K562 (cell line): ENCODE data around the gene ARMC6. TPM values are rescaled to one million over a fixed set of nuclear protein-coding genes. Genes with fewer than 3 reads are reported as not detected.

Experiments used
- ATAC-seq: fragments of 200-7000 bp; cut with Tn5 transposase; 3 replicates; pipeline ENCODE4 v1.9.1; 2020; ENCODE audit warnings: moderate library complexity
- BruUV-seq: library from RNA; stranded (reverse); fragments of 400-500 nt; replicated peaks from 2 replicates; lab custom pipeline; 2021; lab: Mats Ljungman, UMichigan
- CTCF ChIA-PET: fragments of 300-600 bp; formaldehyde crosslinking; extraction: SDS; loops from one replicate; lab custom pipeline; 2021; ENCODE audit warnings: low intra/inter-chr PET ratio; lab: Yijun Ruan, JAX
- POLR2A ChIA-PET: fragments of 300-600, 350-650 bp; sonication (Branson Sonifier 250); formaldehyde crosslinking; extraction: SDS; loops from one replicate; lab custom pipeline; 2021; ENCODE audit warnings: antibody characterized with exemption, inconsistent platforms; lab: Yijun Ruan, JAX
- DNase-seq, 4 experiments: peaks; one replicate each; pipeline versions ENCODE4 v3.0.0 to v3.0.0-alpha.2; 2011 to 2018; ENCODE audit warnings: low spot score in 3 of 4, mixed read lengths in 3 of 4; ENCODE audit errors: extremely low read depth in 1 of 4
- FAIRE-seq: peaks from 2 replicates; lab custom pipeline; 2011; peaks lifted over from hg19 to GRCh38; lab: Jason Lieb, UNC
- H2AFZ ChIP-seq: 2 replicates; pipeline ENCODE4 v1.6.0; 2011; ENCODE audit warnings: low read depth, low read length, control low read depth, inconsistent platforms
- H3K27ac ChIP-seq: fragments of 200-600 bp; 3 replicates; pipeline ENCODE4 v1.8.0; 2011; ENCODE audit warnings: low read depth, mild to moderate bottlenecking, control low read depth, inconsistent platforms, low read length, moderate library complexity, mixed read lengths; ENCODE audit errors: extremely low read depth
- H3K27me3 ChIP-seq, 2 experiments: fragments of 300-600 bp in 1 of 2; 2 replicates in 1 of 2; 3 replicates in 1 of 2; pipeline versions ENCODE4 v1.6.0 to v1.8.0; 2011; ENCODE audit warnings: inconsistent platforms in 2 of 2, low read length in 2 of 2, mild to moderate bottlenecking in 1 of 2, mixed read lengths in 1 of 2, moderate library complexity in 1 of 2; ENCODE audit not compliant: control insufficient read depth in 2 of 2, insufficient read depth in 2 of 2
- H3K36me3 ChIP-seq: fragments of 300-600 bp; 3 replicates; pipeline ENCODE4 v1.8.0; 2011; ENCODE audit warnings: mild to moderate bottlenecking, low read length, inconsistent platforms; ENCODE audit not compliant: control insufficient read depth, insufficient read depth
- H3K4me1 ChIP-seq, 2 experiments: fragments of 200-600 bp in 1 of 2; replicated peaks in 1 of 2; 2 replicates in 1 of 2; 3 replicates in 1 of 2; pipeline versions ENCODE4 v1.5.1 to v1.8.0; 2011; ENCODE audit warnings: inconsistent platforms in 2 of 2, low read length in 2 of 2, mild to moderate bottlenecking in 1 of 2, mixed read lengths in 1 of 2, moderate library complexity in 1 of 2; ENCODE audit not compliant: control insufficient read depth in 2 of 2, insufficient read depth in 2 of 2
- H3K4me2 ChIP-seq: 2 replicates; pipeline ENCODE4 v1.6.1; 2011; ENCODE audit warnings: low read length, control low read depth, inconsistent platforms, mixed read lengths; ENCODE audit not compliant: insufficient read depth
- H3K4me3 ChIP-seq: fragments of 200-600 bp; sonication (generic), shearing (Covaris generic); 2 replicates; pipeline ENCODE4 v1.5.1; 2016; ENCODE audit warnings: control low read depth, inconsistent platforms
- H3K79me2 ChIP-seq: fragments of 200-600 bp; 3 replicates; pipeline ENCODE4 v1.8.0; 2011; ENCODE audit warnings: low read length, inconsistent platforms; ENCODE audit not compliant: control insufficient read depth, insufficient read depth
- H3K9ac ChIP-seq, 2 experiments: 2 replicates each; pipeline versions ENCODE4 v1.6.0 to v1.6.1; 2011; ENCODE audit warnings: low read depth in 2 of 2, low read length in 2 of 2, control low read depth in 1 of 2, inconsistent platforms in 1 of 2, mild to moderate bottlenecking in 1 of 2, mixed read lengths in 1 of 2; ENCODE audit not compliant: insufficient read depth in 1 of 2
- H3K9me1 ChIP-seq: one replicate; pipeline ENCODE4 v1.6.0; 2011; ENCODE audit warnings: inconsistent platforms, mild to moderate bottlenecking, low read length, moderate library complexity; ENCODE audit not compliant: control insufficient read depth, insufficient read depth
- H3K9me3 ChIP-seq: replicated peaks from 2 replicates; pipeline ENCODE4 v1.5.1; 2011; ENCODE audit warnings: low read depth, low read length, inconsistent platforms; ENCODE audit not compliant: control insufficient read depth, insufficient read depth
- H4K20me1 ChIP-seq: replicated peaks from 2 replicates; pipeline ENCODE4 v1.6.1; 2011; ENCODE audit warnings: low read length, inconsistent platforms, mixed read lengths; ENCODE audit not compliant: control insufficient read depth, insufficient read depth
- ARID3B ChIP-seq: fragments of 250-450 bp; sonication (Bioruptor Pico); IDR thresholded peaks from 2 replicates; pipeline ENCODE4 v1.4.0; 2020; ENCODE audit warnings: borderline replicate concordance
- POLR2A ChIP-seq: fragments of 450-650 bp; conservative IDR thresholded peaks from 2 replicates; pipeline ENCODE4 v1.6.1; 2016
- POLR2G ChIP-seq: fragments of 200-400 bp; formaldehyde crosslinking; IDR thresholded peaks from 2 replicates; pipeline ENCODE4 v1.6.1; 2017; ENCODE audit warnings: low read depth, mild to moderate bottlenecking, antibody characterized with exemption, low read length, moderate library complexity
- TAF15 ChIP-seq: fragments of 200-400 bp; formaldehyde crosslinking; IDR thresholded peaks from 2 replicates; pipeline ENCODE4 v1.6.1; 2017; ENCODE audit warnings: mild to moderate bottlenecking, low read depth, low read length, moderate library complexity
- WGBS: fragments of 100-300 bp; shearing (Covaris generic); methylation state at CpG from one replicate; pipeline ENCODE4 v1.1.6; 2016; ENCODE audit warnings: low coverage, mixed read lengths; ENCODE audit not compliant: insufficient coverage; ENCODE audit errors: missing lambda C conversion rate; 5-methylcytosine and 5-hydroxymethylcytosine counted together
- in situ Hi-C: fragments of 300-500 bp; cut with MboI; formaldehyde crosslinking; loops from 4 replicates; pipeline ENCODE4 v1.15.0; 2018; ENCODE audit warnings: inconsistent platforms, mixed read lengths
- intact Hi-C: fragments of 100-400 bp; cut with micrococcal nuclease; formaldehyde crosslinking; loops from 2 replicates; pipeline ENCODE4 v1.14.2; 2022
- polyA plus RNA-seq, 8 experiments: library from polyadenylated mRNA; depleted of rRNA in 4 of 8; stranded (reverse) in 5 of 8; unstranded in 3 of 8; fragments of >200 nt; fragmentation: Nextera tagmentation in 2 of 8; fragmentation: Illumina TruSeq in 1 of 8; extraction: Ambion mirVana in 2 of 8; extraction: Trizol in 1 of 8; gene quantifications; 2 replicates each; pipeline versions ENCODE4 v1.2.1 to v1.2.3, GENCODE V29; 2011 to 2014; ENCODE audit warnings: inconsistent platforms in 1 of 8, missing spikeins in 1 of 8
- total RNA-seq, 7 experiments: library from RNA; depleted of rRNA in 6 of 7; stranded (reverse); fragments of >200 nt in 6 of 7; fragmentation: Illumina TruSeq in 2 of 7; extraction: Trizol in 2 of 7; gene quantifications; 2 replicates each; pipeline versions ENCODE4 v1.2.1 to v1.2.3, GENCODE V29; 2011 to 2021; ENCODE audit warnings: low replicate concordance in 1 of 7

ARMC6 gene
- total and polyA plus RNA-seq, 9 of the 15 experiments (the other 6 are each of a cell fraction or from before 2014, with no cell fraction given), result 2.1 to 93.4 (median 63.6) TPM

- H3K9me3 ChIP-seq, result no peaks in the 10 kb centered on the region
- intact Hi-C loops (loop anchor here (1.0 to 10.0 kb wide), 2 partner anchors 85 to 270 kb away; partner anchors contain the start of genes MAU2 and SUGP1), in situ Hi-C loops (no loop called here)
- H3K36me3 ChIP-seq, result peaks cover 92% of the 10 kb centered on the region
- POLR2A ChIA-PET, result interaction anchor here (0.6 to 0.7 kb wide), 4 partner anchors 61 to 1834 kb away, joined by 3 to 4 read pairs (median 3); no protein-coding TSS in a partner anchor
- ATAC-seq (no peak), DNase-seq (no peak), FAIRE-seq (no peak)
- no TSS peak for BruUV-seq
- CTCF ChIA-PET, result interaction anchor here (0.7 to 3.0 kb wide), 4 partner anchors 58 to 172 kb away, joined by 4 to 20 read pairs (median 14); partner anchors contain the start of gene TMEM161A
- no peak overlapping the region for H3K4me2 ChIP-seq
- WGBS, result 93% methylated on average over 15 of the region's 15 CpGs
- no peak overlapping the region for H3K4me3 ChIP-seq
- peaks cover 4% of the 10 kb centered on the region for H3K9me1 ChIP-seq
- TF ChIP-seq ARID3B (CRISPR knock-in tag) (no peak), POLR2A (0 out of 2 replicates have a peak, but pooled peaks have one; percentile 1), TAF15 (no peak), POLR2G (0 out of 2 replicates have a peak, but pooled peaks have one; percentile 3)
- 0 out of 2 replicates have a peak, but pooled peaks cover 4% of the 10 kb centered on the region for H4K20me1 ChIP-seq
- H3K27me3 ChIP-seq, result no peaks in the 10 kb centered on the region
- H2AFZ ChIP-seq, result no peak overlapping the region
- H3K9ac ChIP-seq, result no peak overlapping the region
- H3K27ac ChIP-seq, result no peak overlapping the region
- H3K4me1 ChIP-seq, result peaks cover 11 to 59% of the 10 kb centered on the region in 2 experiments
- peaks cover 17% of the 10 kb centered on the region for H3K79me2 ChIP-seq
Observed at GRCh38 chr19:19054315-19054938, 21.0 kb downstream of the ARMC6 start.
